DND-41 (cell line): ENCODE results near the gene IRF1.

Experiments
- CTCF ChIP-seq: IDR thresholded peaks from 2 replicates; pipeline ENCODE4 v1.5.1; 2012; ENCODE audit warnings: borderline replicate concordance, low read length, moderate library complexity, mild to moderate bottlenecking; ENCODE audit not compliant: poor library complexity, severe bottlenecking; ENCODE audit errors: extremely low read depth
- EZH2 ChIP-seq: IDR thresholded peaks from 3 replicates; pipeline ENCODE4 v1.6.1; 2012; ENCODE audit warnings: borderline replicate concordance, low read depth, mild to moderate bottlenecking, moderate library complexity, low read length, inconsistent platforms; ENCODE audit not compliant: severe bottlenecking

DNA sequence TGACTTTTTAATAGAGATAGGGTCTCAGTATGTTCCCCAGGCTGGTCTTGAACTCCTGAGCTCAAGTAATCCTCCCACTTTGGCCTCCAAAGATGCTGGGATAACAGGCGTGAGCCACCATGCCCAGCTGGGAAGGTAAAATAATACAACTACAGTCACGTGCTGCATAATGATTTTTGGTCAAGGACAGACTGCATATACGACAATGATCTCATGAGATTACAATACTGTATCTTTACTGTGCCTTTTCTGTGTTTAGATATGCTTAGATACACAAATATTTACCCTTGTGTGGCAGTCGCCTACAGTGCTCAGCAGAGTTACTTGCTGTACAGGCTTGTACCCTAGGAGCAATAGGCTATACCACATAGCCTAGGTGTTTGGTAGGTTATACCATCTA, 14.2 kb upstream of the IRF1 start:
- TF ChIP-seq CTCF (no peak), EZH2 (no peak)
